ENCODE results near the gene CDC73. TPM values are rescaled to one million over a fixed set of nuclear protein-coding genes. Genes with fewer than 3 reads are reported as not detected.

The CDC73 gene
- total and polyA plus RNA-seq, 4 donors = 5.8 to 20.6 (median 12.6) TPM

- no peaks in the 10 kb centered on the region for H3K27me3 ChIP-seq (ENCODE audit: control insufficient read depth in 4 of 4, insufficient read depth in 4 of 4, low read length in 3 of 4)
- no peak for TF ChIP-seq FOXA1 (IDR thresholded peaks at IDR 0.05)
- peak; percentile 59 to 66 for TF ChIP-seq RAD21 (IDR thresholded peaks at IDR 0.05)
- TF ChIP-seq HNF4G (IDR thresholded peaks at IDR 0.05) = no peak
- peak; percentile 9 for TF ChIP-seq CTCF (IDR thresholded peaks at IDR 0.05; ENCODE audit: low read depth, low read length, missing input control)
- 77% methylated on average over 1 of the region's 1 CpG for WGBS
- no peak overlapping the region for H3K27ac ChIP-seq (ENCODE audit: low read depth in 1 of 2, low read length in 2 of 2)
- peaks cover 7 to 33% (median 25%) of the 10 kb centered on the region in 4 donors for H3K36me3 ChIP-seq (ENCODE audit: control insufficient read depth in 4 of 4, insufficient read depth in 3 of 4, low read depth in 1 of 4, low read length in 3 of 4)
- DNase-seq (ENCODE audit: low spot score) = no peak
- no peak overlapping the region for H3K4me3 ChIP-seq (ENCODE audit: low read depth in 1 of 3, low read length in 3 of 3)
- H3K9me3 ChIP-seq (ENCODE audit: control insufficient read depth in 4 of 4, low read length in 3 of 4) = no peaks in the 10 kb centered on the region
- no peak overlapping the region for H3K9ac ChIP-seq (ENCODE audit: low read depth in 1 of 2, low read length in 2 of 2)
- H3K4me1 ChIP-seq (ENCODE audit: control insufficient read depth in 4 of 4, insufficient read depth in 4 of 4, low read length in 3 of 4) = no peaks in the 10 kb centered on the region
These were observed 21.5 kb downstream of the CDC73 start for GRCh38 chr1:193143285-193143684.

- no peaks in the 10 kb centered on the region for H3K9me3 ChIP-seq (ENCODE audit: control insufficient read depth in 4 of 4, low read length in 3 of 4)
- WGBS = 92% methylated on average over 5 of the region's 5 CpGs
- H3K27me3 ChIP-seq (ENCODE audit: control insufficient read depth in 4 of 4, insufficient read depth in 4 of 4, low read length in 3 of 4) = no peaks in the 10 kb centered on the region
- no peak for DNase-seq (ENCODE audit: low spot score)
- no peak overlapping the region for H3K9ac ChIP-seq (ENCODE audit: low read depth in 1 of 2, low read length in 2 of 2)
- H3K36me3 ChIP-seq (ENCODE audit: control insufficient read depth in 4 of 4, insufficient read depth in 3 of 4, low read depth in 1 of 4, low read length in 3 of 4) = peaks cover 7 to 36% (median 26%) of the 10 kb centered on the region in 4 donors
- TF ChIP-seq REST (IDR thresholded peaks at IDR 0.05) (no peak), HNF4A (conservative IDR thresholded peaks at IDR 0.05) (no peak), SP1 (IDR thresholded peaks at IDR 0.05) (no peak), GABPA (IDR thresholded peaks at IDR 0.05 in 1 of 2, conservative IDR thresholded peaks at IDR 0.05 in 1 of 2) (no peak), FOXA2 (IDR thresholded peaks at IDR 0.05) (no peak), JUND (IDR thresholded peaks at IDR 0.05) (no peak), HNF4G (IDR thresholded peaks at IDR 0.05) (no peak), YY1 (IDR thresholded peaks at IDR 0.05) (no peak), TAF1 (conservative IDR thresholded peaks at IDR 0.05) (no peak), RAD21 (IDR thresholded peaks at IDR 0.05) (no peak), FOXA1 (IDR thresholded peaks at IDR 0.05) (no peak), CTCF (IDR thresholded peaks at IDR 0.05; ENCODE audit: low read depth, low read length, missing input control) (no peak), ATF3 (IDR thresholded peaks at IDR 0.05) (no peak), RXRA (IDR thresholded peaks at IDR 0.05) (no peak)
- TF ChIP-seq, protein P1, sequence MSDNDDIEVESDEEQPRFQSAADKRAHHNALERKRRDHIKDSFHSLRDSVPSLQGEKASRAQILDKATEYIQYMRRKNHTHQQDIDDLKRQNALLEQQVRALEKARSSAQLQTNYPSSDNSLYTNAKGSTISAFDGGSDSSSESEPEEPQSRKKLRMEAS (IDR thresholded peaks at IDR 0.05) = no peak
- no peak overlapping the region for H3K27ac ChIP-seq (ENCODE audit: low read depth in 1 of 2, low read length in 2 of 2)
- H3K4me3 ChIP-seq (ENCODE audit: low read depth in 1 of 3, low read length in 3 of 3) = no peak overlapping the region
- no peaks in the 10 kb centered on the region for H3K4me1 ChIP-seq (ENCODE audit: control insufficient read depth in 4 of 4, insufficient read depth in 4 of 4, low read length in 3 of 4)
These were observed 22.6 kb downstream of the CDC73 start for GRCh38 chr1:193144361-193144938.
